Measurements from ENCODE around the gene KRTAP25-1.

KRTAP25-1 gene

GRCh38 chr21:30257773-30258172 is 31.5 kb downstream of the KRTAP25-1 start:
- DNase-seq (ENCODE audit: insufficient read length, low spot score) (no peak), FAIRE-seq (no peak)

DNA sequence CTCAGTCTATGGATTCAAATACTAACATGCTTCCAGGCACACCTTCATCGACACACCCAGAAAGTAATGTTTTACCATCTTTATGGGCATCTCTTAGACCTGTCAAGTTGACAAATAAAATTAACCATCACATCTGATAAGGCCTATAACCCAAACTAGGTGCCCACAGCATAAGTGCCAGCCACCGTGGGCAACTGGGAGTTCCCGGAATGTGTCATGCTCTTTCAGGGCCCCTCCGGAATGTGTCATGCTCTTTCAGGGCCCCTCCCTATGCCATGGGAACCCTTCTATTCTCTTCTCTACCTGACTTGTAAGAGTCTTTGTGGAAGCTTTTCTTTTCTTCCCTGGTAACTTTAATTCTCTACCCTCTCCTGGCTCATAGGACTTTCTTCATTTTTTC is 33.2 kb downstream of the KRTAP25-1 start:
- no peak for TF ChIP-seq PAX5 (IDR thresholded peaks at IDR 0.05; ENCODE audit: insufficient read depth, low read length, severe bottlenecking)
- TF ChIP-seq POLR2AphosphoS5 (IDR thresholded peaks at IDR 0.05; ENCODE audit: low read depth, low read length) = no peak
- no peak for TF ChIP-seq POLR2A (IDR thresholded peaks at IDR 0.05; ENCODE audit: low read depth, low read length)
- TF ChIP-seq POU2F2 (IDR thresholded peaks at IDR 0.05; ENCODE audit: low read depth, low read length) = no peak
- TF ChIP-seq TAF1 (IDR thresholded peaks at IDR 0.05; ENCODE audit: low read depth, low read length) = no peak
- TF ChIP-seq SPI1 (IDR thresholded peaks at IDR 0.05; ENCODE audit: low read depth, low read length) = no peak
- FAIRE-seq (no peak), DNase-seq (ENCODE audit: insufficient read length, low spot score) (no peak)

More at GRCh38 chr21:30257773-30258172, 31.5 kb downstream of the KRTAP25-1 start:
- TF ChIP-seq POLR2AphosphoS5 (IDR thresholded peaks at IDR 0.05; ENCODE audit: low read depth, low read length) (no peak), SPI1 (IDR thresholded peaks at IDR 0.05; ENCODE audit: low read depth, low read length) (no peak), POLR2A (IDR thresholded peaks at IDR 0.05; ENCODE audit: low read depth, low read length) (no peak), TAF1 (IDR thresholded peaks at IDR 0.05; ENCODE audit: low read depth, low read length) (no peak), PAX5 (IDR thresholded peaks at IDR 0.05; ENCODE audit: insufficient read depth, low read length, severe bottlenecking) (no peak), POU2F2 (IDR thresholded peaks at IDR 0.05; ENCODE audit: low read depth, low read length) (no peak)

DNA sequence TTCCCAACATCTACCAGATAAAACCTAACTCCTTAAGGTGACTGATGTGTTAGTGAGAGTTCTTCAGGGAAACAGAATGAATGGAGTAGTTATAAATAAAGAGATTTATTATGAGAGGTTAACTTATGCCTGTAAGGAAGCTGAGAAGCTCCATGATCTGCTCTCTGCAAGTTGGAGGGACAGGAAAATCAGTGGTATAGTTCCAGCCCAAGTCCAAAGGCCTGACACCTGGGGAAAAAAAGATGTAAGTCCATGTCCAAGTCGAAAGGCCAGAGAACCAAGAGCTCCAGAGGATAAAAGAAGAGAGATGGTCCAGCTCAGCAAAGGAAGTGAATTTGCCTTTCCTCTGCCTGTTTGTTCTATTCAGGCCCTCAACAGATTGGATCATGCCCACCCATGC is 33.6 kb downstream of the KRTAP25-1 start:
- TF ChIP-seq POLR2AphosphoS5 (IDR thresholded peaks at IDR 0.05; ENCODE audit: low read depth, low read length) (no peak), TAF1 (IDR thresholded peaks at IDR 0.05; ENCODE audit: low read depth, low read length) (no peak), POU2F2 (IDR thresholded peaks at IDR 0.05; ENCODE audit: low read depth, low read length) (no peak), SPI1 (IDR thresholded peaks at IDR 0.05; ENCODE audit: low read depth, low read length) (no peak), PAX5 (IDR thresholded peaks at IDR 0.05; ENCODE audit: insufficient read depth, low read length, severe bottlenecking) (no peak), POLR2A (IDR thresholded peaks at IDR 0.05; ENCODE audit: low read depth, low read length) (no peak)
- DNase-seq (ENCODE audit: insufficient read length, low spot score) = no peak
- FAIRE-seq = no peak

GRCh38 chr21:30251781-30252180 is 37.5 kb downstream of the KRTAP25-1 start:
- TF ChIP-seq TAF1 (IDR thresholded peaks at IDR 0.05; ENCODE audit: low read depth, low read length) = no peak
- no peak for TF ChIP-seq PAX5 (IDR thresholded peaks at IDR 0.05; ENCODE audit: insufficient read depth, low read length, severe bottlenecking)
- TF ChIP-seq SPI1 (IDR thresholded peaks at IDR 0.05; ENCODE audit: low read depth, low read length) = no peak
- no peak for TF ChIP-seq POLR2A (IDR thresholded peaks at IDR 0.05; ENCODE audit: low read depth, low read length)
- no peak for TF ChIP-seq POLR2AphosphoS5 (IDR thresholded peaks at IDR 0.05; ENCODE audit: low read depth, low read length)
- TF ChIP-seq POU2F2 (IDR thresholded peaks at IDR 0.05; ENCODE audit: low read depth, low read length) = no peak
- FAIRE-seq (no peak), DNase-seq (ENCODE audit: insufficient read length, low spot score) (no peak)

DNA sequence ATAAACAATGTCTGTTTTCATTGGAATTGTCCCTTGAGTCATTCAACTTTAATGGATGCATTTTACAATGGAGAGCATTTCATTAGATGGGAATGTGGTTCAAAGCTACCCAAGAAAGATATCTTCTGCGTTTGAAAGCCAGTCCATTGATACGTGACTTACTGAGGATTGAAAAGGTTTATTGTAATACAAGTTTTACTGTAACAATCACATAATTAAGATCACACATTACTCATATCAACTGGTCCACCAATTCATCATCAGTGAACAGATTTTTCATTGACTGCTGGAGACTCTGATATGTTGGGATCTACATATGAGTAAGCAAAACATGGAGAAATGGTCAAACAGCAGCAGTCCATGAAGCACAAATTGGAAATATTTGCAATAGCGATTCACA is 39.4 kb downstream of the KRTAP25-1 start:
- no peak for TF ChIP-seq TAF1 (IDR thresholded peaks at IDR 0.05; ENCODE audit: low read depth, low read length)
- TF ChIP-seq POLR2A (IDR thresholded peaks at IDR 0.05; ENCODE audit: low read depth, low read length) = no peak
- no peak for TF ChIP-seq PAX5 (IDR thresholded peaks at IDR 0.05; ENCODE audit: insufficient read depth, low read length, severe bottlenecking)
- no peak for TF ChIP-seq POLR2AphosphoS5 (IDR thresholded peaks at IDR 0.05; ENCODE audit: low read depth, low read length)
- TF ChIP-seq SPI1 (IDR thresholded peaks at IDR 0.05; ENCODE audit: low read depth, low read length) = no peak
- TF ChIP-seq POU2F2 (IDR thresholded peaks at IDR 0.05; ENCODE audit: low read depth, low read length) = no peak
- DNase-seq (ENCODE audit: insufficient read length, low spot score) = no peak
- no peak for FAIRE-seq

GRCh38 chr21:30248844-30249243 is 40.5 kb downstream of the KRTAP25-1 start:
- no peak for TF ChIP-seq TAF1 (IDR thresholded peaks at IDR 0.05; ENCODE audit: low read depth, low read length)
- no peak for TF ChIP-seq POLR2AphosphoS5 (IDR thresholded peaks at IDR 0.05; ENCODE audit: low read depth, low read length)
- no peak for TF ChIP-seq SPI1 (IDR thresholded peaks at IDR 0.05; ENCODE audit: low read depth, low read length)
- no peak for TF ChIP-seq PAX5 (IDR thresholded peaks at IDR 0.05; ENCODE audit: insufficient read depth, low read length, severe bottlenecking)
- no peak for TF ChIP-seq POU2F2 (IDR thresholded peaks at IDR 0.05; ENCODE audit: low read depth, low read length)
- no peak for TF ChIP-seq POLR2A (IDR thresholded peaks at IDR 0.05; ENCODE audit: low read depth, low read length)
- DNase-seq (ENCODE audit: insufficient read length, low spot score) (no peak), FAIRE-seq (no peak)

DNA sequence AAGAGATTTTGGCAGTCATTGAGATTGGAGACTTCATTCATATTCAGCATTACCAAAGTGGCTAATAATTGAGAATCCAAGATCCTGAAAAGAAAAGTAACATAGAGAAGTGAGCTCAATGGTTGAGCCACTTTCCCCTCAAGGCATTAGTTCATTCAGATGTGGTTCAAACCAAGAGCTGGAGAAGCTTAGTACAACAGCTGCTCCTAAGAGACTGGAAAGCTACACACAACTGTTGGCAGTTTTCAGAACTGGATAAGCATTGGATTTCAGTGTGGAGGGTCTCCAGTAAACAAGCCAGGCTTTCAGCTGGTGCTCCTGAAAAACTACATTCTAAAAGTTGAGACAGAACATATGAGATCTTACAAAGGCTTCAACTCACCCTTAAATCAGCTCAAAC is 44.3 kb downstream of the KRTAP25-1 start:
- TF ChIP-seq TAF1 (IDR thresholded peaks at IDR 0.05; ENCODE audit: low read depth, low read length) (no peak), POU2F2 (IDR thresholded peaks at IDR 0.05; ENCODE audit: low read depth, low read length) (no peak), PAX5 (IDR thresholded peaks at IDR 0.05; ENCODE audit: insufficient read depth, low read length, severe bottlenecking) (no peak), POLR2AphosphoS5 (IDR thresholded peaks at IDR 0.05; ENCODE audit: low read depth, low read length) (no peak), POLR2A (IDR thresholded peaks at IDR 0.05; ENCODE audit: low read depth, low read length) (no peak), SPI1 (IDR thresholded peaks at IDR 0.05; ENCODE audit: low read depth, low read length) (no peak)
- DNase-seq (ENCODE audit: insufficient read length, low spot score) = no peak

DNA sequence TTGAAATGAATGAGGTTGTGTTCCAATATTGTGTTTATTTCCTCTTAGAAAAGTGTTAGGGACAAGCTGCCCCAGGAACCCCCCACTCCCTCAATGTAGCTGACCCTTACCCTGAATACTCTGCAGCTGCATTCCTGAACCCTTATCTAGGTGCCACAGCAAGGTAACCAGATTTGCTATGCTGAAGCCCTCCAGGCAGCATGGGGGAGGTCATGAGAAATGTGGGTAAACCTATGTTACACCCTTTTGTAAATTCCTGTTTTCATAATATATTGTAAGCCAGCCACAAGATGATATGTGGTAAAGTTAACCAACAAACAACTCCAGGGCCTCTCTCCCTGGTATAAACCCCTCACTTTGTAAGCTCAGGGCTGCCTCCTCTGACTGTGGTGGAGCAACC is 45.6 kb downstream of the KRTAP25-1 start:
- no peak for FAIRE-seq
- TF ChIP-seq POLR2AphosphoS5 (IDR thresholded peaks at IDR 0.05; ENCODE audit: low read depth, low read length) (no peak), POLR2A (IDR thresholded peaks at IDR 0.05; ENCODE audit: low read depth, low read length) (no peak), PAX5 (IDR thresholded peaks at IDR 0.05; ENCODE audit: insufficient read depth, low read length, severe bottlenecking) (no peak), POU2F2 (IDR thresholded peaks at IDR 0.05; ENCODE audit: low read depth, low read length) (no peak), TAF1 (IDR thresholded peaks at IDR 0.05; ENCODE audit: low read depth, low read length) (no peak), SPI1 (IDR thresholded peaks at IDR 0.05; ENCODE audit: low read depth, low read length) (no peak)
- DNase-seq (ENCODE audit: insufficient read length, low spot score) = no peak

More for the DNA sequence above, 44.3 kb downstream of the KRTAP25-1 start:
- FAIRE-seq = no peak

DNA sequence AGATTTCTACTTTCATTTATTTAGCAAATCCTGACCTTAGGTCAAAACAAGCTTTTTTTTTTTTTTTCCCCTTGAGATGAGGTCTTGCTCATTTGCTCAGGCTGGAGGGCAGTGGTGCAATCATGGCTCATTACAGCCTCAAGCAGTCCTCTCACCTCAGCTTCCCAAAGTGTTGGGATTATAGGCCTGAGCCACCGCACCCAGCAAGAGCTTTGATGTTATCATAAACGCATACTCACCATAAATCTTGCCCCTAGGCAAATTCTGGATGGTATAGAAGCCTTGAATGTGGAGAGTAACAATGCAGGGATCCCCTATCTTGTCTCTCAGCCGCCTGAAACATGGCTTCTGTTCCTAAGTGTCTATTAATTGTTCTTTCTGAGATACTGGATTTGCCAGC is 48.7 kb downstream of the KRTAP25-1 start:
- DNase-seq (ENCODE audit: insufficient read length, low spot score) (no peak), FAIRE-seq (no peak)
- TF ChIP-seq POLR2AphosphoS5 (IDR thresholded peaks at IDR 0.05; ENCODE audit: low read depth, low read length) (no peak), SPI1 (IDR thresholded peaks at IDR 0.05; ENCODE audit: low read depth, low read length) (no peak), PAX5 (IDR thresholded peaks at IDR 0.05; ENCODE audit: insufficient read depth, low read length, severe bottlenecking) (no peak), POLR2A (IDR thresholded peaks at IDR 0.05; ENCODE audit: low read depth, low read length) (no peak), TAF1 (IDR thresholded peaks at IDR 0.05; ENCODE audit: low read depth, low read length) (no peak)
